B cell (primary cell): ENCODE measurements around the gene NUMB. TPM values are rescaled to one million over a fixed set of nuclear protein-coding genes. Genes with fewer than 3 reads are reported as not detected.
A peak's percentile ranks its signal among the peaks of the same experiment; 100 is the strongest.

Experiments used
- ATAC-seq: fragments of 200-7000 bp; cut with Tn5 transposase; one replicate; pipeline ENCODE4 v1.10.0; 2021; ENCODE audit warnings: low read depth, mild to moderate bottlenecking, moderate number of reproducible peaks, moderate library complexity
- CTCF ChIA-PET: fragments of 350-600 bp; sonication (Branson Sonifier 250); formaldehyde crosslinking; loops from one replicate; lab custom pipeline; 2021; ENCODE audit warnings: antibody characterized with exemption, inconsistent platforms; lab: Charles Lee
- POLR2A ChIA-PET: fragments of 350-600 bp; sonication (Branson Sonifier 250); formaldehyde crosslinking; loops from one replicate; lab custom pipeline; 2021; ENCODE audit warnings: antibody characterized with exemption; lab: Charles Lee
- DNase-seq: peaks from one replicate; pipeline ENCODE4 v3.0.0; 2013
- H2AFZ ChIP-seq: 2 replicates; pipeline ENCODE4 v1.6.1; 2012; ENCODE audit warnings: mild to moderate bottlenecking, low read depth, low read length; ENCODE audit not compliant: insufficient read depth, poor library complexity, severe bottlenecking
- H3K27ac ChIP-seq, 2 donors: 1 replicate in 1 of 2; 2 replicates in 1 of 2; pipeline ENCODE4 v1.5.1; 2012 to 2013; ENCODE audit warnings: low read length in 2 of 2, mild to moderate bottlenecking in 2 of 2, moderate library complexity in 1 of 2
- H3K27me3 ChIP-seq, 4 experiments: fragments of 200-600 bp in 1 of 4; sonication (generic) in 1 of 4; replicated peaks in 1 of 4; 1 replicate in 2 of 4; 2 replicates in 2 of 4; pipeline versions ENCODE4 v1.6.1 to v1.7.0; 2013 to 2016; ENCODE audit warnings: low read length in 3 of 4, mild to moderate bottlenecking in 2 of 4, mixed read lengths in 1 of 4, moderate library complexity in 1 of 4; ENCODE audit not compliant: insufficient read depth in 4 of 4, control insufficient read depth in 3 of 4; ENCODE audit errors: control extremely low read depth in 1 of 4
- H3K36me3 ChIP-seq, 2 experiments: replicated peaks in 1 of 2; 1 replicate in 1 of 2; 2 replicates in 1 of 2; pipeline versions ENCODE4 v1.6.1 to v1.7.1; 2013; ENCODE audit warnings: low read length in 1 of 2; ENCODE audit not compliant: insufficient read depth in 2 of 2, control insufficient read depth in 1 of 2; ENCODE audit errors: control extremely low read depth in 1 of 2, extremely low read depth in 1 of 2
- H3K4me1 ChIP-seq, 2 donors: fragments of 200-600 bp in 1 of 2; sonication (generic) in 1 of 2; 1 replicate in 1 of 2; 2 replicates in 1 of 2; pipeline versions ENCODE4 v1.5.1 to v1.6.1; 2013 to 2017; ENCODE audit warnings: low read length in 2 of 2; ENCODE audit not compliant: control insufficient read depth in 2 of 2, insufficient read depth in 2 of 2
- H3K4me2 ChIP-seq: replicated peaks from 2 replicates; pipeline ENCODE3; 2012; ENCODE audit warnings: mild to moderate bottlenecking, low read depth, low read length; ENCODE audit not compliant: poor library complexity, severe bottlenecking
- H3K4me3 ChIP-seq, 5 experiments: fragments of 200-600 bp in 1 of 5; sonication (generic) in 1 of 5; 1 replicate in 3 of 5; 2 replicates in 2 of 5; pipeline versions ENCODE4 v1.5.1 to v1.7.0; 2011 to 2016; ENCODE audit warnings: low read length in 4 of 5, mild to moderate bottlenecking in 4 of 5, low read depth in 2 of 5, control low read depth in 1 of 5, moderate library complexity in 1 of 5; ENCODE audit not compliant: insufficient read depth in 1 of 5; ENCODE audit errors: control extremely low read depth in 1 of 5, extremely low read depth in 1 of 5
- H3K79me2 ChIP-seq: fragments of 200-600 bp; sonication (generic); one replicate; pipeline ENCODE4 v1.6.0; 2016; ENCODE audit warnings: low read length; ENCODE audit not compliant: control insufficient read depth, insufficient read depth
- H3K9ac ChIP-seq: fragments of 200-600 bp; sonication (generic); 2 replicates; pipeline ENCODE4 v1.6.1; 2017; ENCODE audit warnings: mild to moderate bottlenecking, low read length, moderate library complexity
- H3K9me3 ChIP-seq, 3 donors: one replicate each; pipeline versions ENCODE4 v1.6.1 to v1.7.1; 2013; ENCODE audit warnings: low read length in 2 of 3; ENCODE audit not compliant: control insufficient read depth in 2 of 3, insufficient read depth in 1 of 3; ENCODE audit errors: control extremely low read depth in 1 of 3
- H4K20me1 ChIP-seq: 2 replicates; pipeline ENCODE4 v1.6.0; 2012; ENCODE audit warnings: mild to moderate bottlenecking, low read length; ENCODE audit not compliant: insufficient read depth, control insufficient read depth, poor library complexity, severe bottlenecking
- H3K27ac Mint-ChIP-seq: one replicate; pipeline ENCODE4 v1.8.0; 2021; ENCODE audit warnings: mixed read lengths
- H3K27me3 Mint-ChIP-seq: one replicate; pipeline ENCODE4 v1.8.0; 2021; ENCODE audit warnings: mixed read lengths
- H3K4me1 Mint-ChIP-seq: one replicate; pipeline ENCODE4 v1.8.0; 2021; ENCODE audit warnings: mixed read lengths
- H3K4me3 Mint-ChIP-seq: one replicate; pipeline ENCODE4 v1.8.0; 2021; ENCODE audit warnings: mixed read lengths
- H3K9me3 Mint-ChIP-seq: one replicate; pipeline ENCODE4 v1.8.0; 2022; ENCODE audit warnings: mixed read lengths; ENCODE audit not compliant: insufficient read depth
- EZH2 ChIP-seq: IDR thresholded peaks from 2 replicates; pipeline ENCODE4 v1.6.1; 2012; ENCODE audit warnings: borderline replicate concordance, low read depth, mild to moderate bottlenecking, moderate library complexity, low read length; ENCODE audit not compliant: insufficient read depth, poor library complexity, severe bottlenecking
- WGBS: methylation state at CpG from one replicate; pipeline ENCODE4 v1.1.5; 2013; ENCODE audit warnings: missing lambda C conversion rate; ENCODE audit not compliant: insufficient coverage; 5-methylcytosine and 5-hydroxymethylcytosine counted together
- intact Hi-C: fragments of 100-400 bp; cut with micrococcal nuclease; formaldehyde crosslinking; loops from one replicate; pipeline ENCODE4 v1.10.0; 2022
- polyA plus RNA-seq: library from polyadenylated mRNA; depleted of rRNA; stranded (reverse); fragments of >200 nt; gene quantifications from 2 replicates; pipeline ENCODE4 v1.2.3, GENCODE V29; 2012
- total RNA-seq, 2 donors: library from RNA; stranded (reverse); fragments of 120-200 nt in 1 of 2; gene quantifications; 1 replicate in 1 of 2; 2 replicates in 1 of 2; pipeline versions ENCODE4 v1.2.3 to v1.2.4, GENCODE V29; 2013 to 2022
- TF ChIP-seq, protein P1 (sequence below): fragments of 200-600 bp; IDR thresholded peaks from one replicate; pipeline ENCODE4 v1.8.0; 2022; ENCODE audit warnings: antibody characterized with exemption, mild to moderate bottlenecking

NUMB gene
- total and polyA plus RNA-seq, 2 donors (not counting 1 experiment from before 2014, with no cell fraction given) = 63.4 to 102 TPM

DNA sequence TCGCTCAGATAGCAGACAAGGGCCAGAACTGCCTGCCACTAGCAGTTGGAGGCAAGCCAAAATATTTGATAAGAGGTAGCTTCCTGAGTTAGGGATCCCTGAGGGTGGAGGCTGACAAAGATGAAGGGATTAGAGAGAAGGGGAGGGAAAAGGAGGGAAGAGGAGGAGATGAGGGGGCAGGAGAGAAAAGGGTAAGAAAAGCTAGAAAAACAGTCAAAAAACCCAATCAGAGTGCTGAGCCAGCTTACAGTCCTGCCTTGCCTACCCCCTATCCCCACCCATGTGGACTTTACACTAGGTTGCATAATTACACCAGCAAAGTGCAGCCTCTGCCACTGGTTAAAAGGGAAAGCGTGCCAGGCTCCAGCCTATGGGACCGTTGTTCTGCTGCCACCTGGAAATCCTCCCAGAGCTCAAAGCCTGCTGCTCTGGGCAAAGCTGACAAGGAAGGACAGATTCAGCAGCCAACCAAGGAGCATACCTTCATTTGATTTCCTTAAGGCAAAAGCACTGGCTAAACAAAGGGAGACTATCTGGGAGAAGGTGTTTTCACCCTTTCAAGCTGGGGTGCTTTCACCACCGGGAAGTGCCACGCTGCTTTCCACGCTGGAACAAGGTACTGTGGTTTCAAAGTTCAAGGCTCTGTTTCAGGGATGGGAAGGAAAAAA, 3.8 kb upstream of the NUMB start:
- POLR2A ChIA-PET = no interaction called here
- no peak for DNase-seq
- peak overlapping the region in 1 of 5 experiments; percentile 62 for H3K4me3 ChIP-seq
- WGBS = 81% methylated on average over 5 of the region's 6 CpGs
- peaks cover 37 to 43% of the 10 kb centered on the region in 2 donors for H3K4me1 ChIP-seq
- ATAC-seq = no peak
- Mint-ChIP-seq H3K9me3 (no peaks in the 10 kb centered on the region), H3K27ac (no peak overlapping the region), H3K4me1 (peaks cover 63% of the 10 kb centered on the region), H3K27me3 (no peaks in the 10 kb centered on the region), H3K4me3 (no peak overlapping the region)
- H3K9ac ChIP-seq = no peak overlapping the region
- no peaks in the 10 kb centered on the region for H4K20me1 ChIP-seq
- H3K27ac ChIP-seq = no peak overlapping the region
- no peaks in the 10 kb centered on the region for H3K27me3 ChIP-seq
- H3K9me3 ChIP-seq = no peaks in the 10 kb centered on the region
- intact Hi-C loops = no loop called here
- CTCF ChIA-PET = interaction anchor here (0.9 to 17.4 kb wide), 3 partner anchors 10 to 169 kb away, joined by 3 to 470 read pairs (median 25); no protein-coding TSS in a partner anchor
- H3K79me2 ChIP-seq = peaks cover 24% of the 10 kb centered on the region
- no peak overlapping the region for H3K4me2 ChIP-seq
- no peak overlapping the region for H2AFZ ChIP-seq
- no peaks in the 10 kb centered on the region for H3K36me3 ChIP-seq
- TF ChIP-seq, protein P1, sequence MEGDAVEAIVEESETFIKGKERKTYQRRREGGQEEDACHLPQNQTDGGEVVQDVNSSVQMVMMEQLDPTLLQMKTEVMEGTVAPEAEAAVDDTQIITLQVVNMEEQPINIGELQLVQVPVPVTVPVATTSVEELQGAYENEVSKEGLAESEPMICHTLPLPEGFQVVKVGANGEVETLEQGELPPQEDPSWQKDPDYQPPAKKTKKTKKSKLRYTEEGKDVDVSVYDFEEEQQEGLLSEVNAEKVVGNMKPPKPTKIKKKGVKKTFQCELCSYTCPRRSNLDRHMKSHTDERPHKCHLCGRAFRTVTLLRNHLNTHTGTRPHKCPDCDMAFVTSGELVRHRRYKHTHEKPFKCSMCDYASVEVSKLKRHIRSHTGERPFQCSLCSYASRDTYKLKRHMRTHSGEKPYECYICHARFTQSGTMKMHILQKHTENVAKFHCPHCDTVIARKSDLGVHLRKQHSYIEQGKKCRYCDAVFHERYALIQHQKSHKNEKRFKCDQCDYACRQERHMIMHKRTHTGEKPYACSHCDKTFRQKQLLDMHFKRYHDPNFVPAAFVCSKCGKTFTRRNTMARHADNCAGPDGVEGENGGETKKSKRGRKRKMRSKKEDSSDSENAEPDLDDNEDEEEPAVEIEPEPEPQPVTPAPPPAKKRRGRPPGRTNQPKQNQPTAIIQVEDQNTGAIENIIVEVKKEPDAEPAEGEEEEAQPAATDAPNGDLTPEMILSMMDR = no peak
- no peak for TF ChIP-seq EZH2

DNA sequence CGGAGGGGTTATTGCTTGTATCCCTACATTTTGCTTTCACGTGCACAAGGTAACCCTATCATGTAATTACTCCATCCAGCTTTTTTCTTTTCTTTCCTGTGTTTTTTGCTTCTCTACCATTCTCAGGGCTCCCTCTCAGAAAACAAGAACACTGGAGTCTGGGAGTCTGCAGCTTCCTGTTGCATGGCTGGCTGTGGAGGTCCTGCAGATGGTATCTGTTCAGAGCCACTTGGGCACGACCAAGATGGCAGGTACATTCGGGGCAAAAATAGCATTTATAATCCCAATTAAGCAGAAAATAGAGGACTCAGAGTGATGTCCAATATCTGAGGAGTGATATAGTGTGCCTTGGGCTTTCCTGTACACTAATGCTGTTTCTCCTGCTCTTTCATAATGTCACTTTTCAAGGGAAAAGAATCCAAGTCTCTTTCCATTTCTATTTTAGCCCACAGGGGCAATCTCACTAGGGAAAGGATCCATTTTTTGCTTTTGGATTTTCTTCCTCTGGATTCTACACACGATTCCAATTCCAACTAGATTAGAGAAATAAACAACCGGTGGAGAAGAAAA, 3.2 kb upstream of the NUMB start:
- Histone ChIP-seq H4K20me1 (no peaks in the 10 kb centered on the region), H2AFZ (no peak overlapping the region), H3K27me3 (no peaks in the 10 kb centered on the region), H3K9me3 (no peaks in the 10 kb centered on the region), H3K79me2 (peaks cover 31% of the 10 kb centered on the region), H3K4me2 (no peak overlapping the region), H3K27ac (no peak overlapping the region), H3K4me1 (peaks cover 40 to 46% of the 10 kb centered on the region in 2 donors), H3K4me3 (peak overlapping the region in 1 of 5 experiments; percentile 26), H3K36me3 (no peaks in the 10 kb centered on the region), H3K9ac (no peak overlapping the region)
- POLR2A ChIA-PET = no interaction called here
- peaks cover 64% of the 10 kb centered on the region for H3K4me1 Mint-ChIP-seq
- no peaks in the 10 kb centered on the region for H3K9me3 Mint-ChIP-seq
- no peak overlapping the region for H3K27ac Mint-ChIP-seq
- no peaks in the 10 kb centered on the region for H3K27me3 Mint-ChIP-seq
- CTCF ChIA-PET = interaction anchor here (2.9 to 17.4 kb wide), 3 partner anchors 9 to 168 kb away, joined by 25 to 470 read pairs (median 46); no protein-coding TSS in a partner anchor
- intact Hi-C loops = no loop called here
- no peak for TF ChIP-seq EZH2
- TF ChIP-seq, protein P1 = no peak
- 100% methylated on average over 1 of the region's 6 CpGs for WGBS
- H3K4me3 Mint-ChIP-seq = no peak overlapping the region
- no peak for DNase-seq
- no peak for ATAC-seq
